Ovary (tissue), 3 donors: ENCODE data around the gene SLCO2B1.

Experiments used
- EP300 ChIP-seq: sonication (generic); formaldehyde crosslinking; IDR thresholded peaks from one replicate; pipeline ENCODE4 v1.6.1; 2017; ENCODE audit warnings: antibody characterized with exemption
- POLR2A ChIP-seq: fragments of 450-650 bp; IDR thresholded peaks from one replicate; pipeline ENCODE4 v1.6.1; 2017; ENCODE audit warnings: antibody characterized with exemption, mild to moderate bottlenecking, moderate library complexity
- TF ChIP-seq, protein P1 (sequence below), 3 donors: fragments of 450-650 bp in 2 of 3; fragments of 200-600 bp in 1 of 3; IDR thresholded peaks; one replicate each; pipeline versions ENCODE4 v1.5.1 to v1.8.0; 2016 to 2022; ENCODE audit warnings: antibody characterized with exemption in 3 of 3, mild to moderate bottlenecking in 1 of 3
- donor health status: DM: no; HTN: no; CAD: no.

DNA sequence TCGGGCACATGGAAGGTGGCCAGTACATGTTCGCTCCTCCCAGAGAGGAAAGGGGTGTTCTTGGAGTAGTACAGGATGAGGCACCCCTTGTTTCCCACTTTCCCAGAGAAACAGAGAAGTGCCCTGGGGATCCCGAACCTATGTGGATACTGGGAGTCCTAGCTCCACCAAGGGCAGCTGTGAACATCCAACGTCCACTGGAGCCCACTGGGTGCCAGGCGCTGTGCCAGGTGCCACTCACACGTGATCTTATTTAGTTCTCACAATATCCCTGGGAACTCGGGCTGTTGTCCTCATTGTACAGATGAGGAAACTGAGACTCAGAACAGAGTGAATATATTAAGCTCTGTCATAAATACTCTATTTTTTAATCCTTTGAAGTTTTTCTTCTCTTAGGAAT lies 12.0 kb downstream of the SLCO2B1 start:
- TF ChIP-seq, protein P1, sequence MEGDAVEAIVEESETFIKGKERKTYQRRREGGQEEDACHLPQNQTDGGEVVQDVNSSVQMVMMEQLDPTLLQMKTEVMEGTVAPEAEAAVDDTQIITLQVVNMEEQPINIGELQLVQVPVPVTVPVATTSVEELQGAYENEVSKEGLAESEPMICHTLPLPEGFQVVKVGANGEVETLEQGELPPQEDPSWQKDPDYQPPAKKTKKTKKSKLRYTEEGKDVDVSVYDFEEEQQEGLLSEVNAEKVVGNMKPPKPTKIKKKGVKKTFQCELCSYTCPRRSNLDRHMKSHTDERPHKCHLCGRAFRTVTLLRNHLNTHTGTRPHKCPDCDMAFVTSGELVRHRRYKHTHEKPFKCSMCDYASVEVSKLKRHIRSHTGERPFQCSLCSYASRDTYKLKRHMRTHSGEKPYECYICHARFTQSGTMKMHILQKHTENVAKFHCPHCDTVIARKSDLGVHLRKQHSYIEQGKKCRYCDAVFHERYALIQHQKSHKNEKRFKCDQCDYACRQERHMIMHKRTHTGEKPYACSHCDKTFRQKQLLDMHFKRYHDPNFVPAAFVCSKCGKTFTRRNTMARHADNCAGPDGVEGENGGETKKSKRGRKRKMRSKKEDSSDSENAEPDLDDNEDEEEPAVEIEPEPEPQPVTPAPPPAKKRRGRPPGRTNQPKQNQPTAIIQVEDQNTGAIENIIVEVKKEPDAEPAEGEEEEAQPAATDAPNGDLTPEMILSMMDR (IDR thresholded peaks at IDR 0.05): no peak
- TF ChIP-seq POLR2A: no peak
- TF ChIP-seq EP300: no peak
